Cardiac fibroblast (primary cell): ENCODE data around the gene MARCHF10.

ENCODE experiments used
- DNase-seq, 2 donors: peaks; one replicate each; pipeline versions ENCODE4 v3.0.0 to v3.0.0-alpha.2; 2010; ENCODE audit warnings: low read depth in 2 of 2
- H3K4me3 ChIP-seq, 2 donors: replicated peaks in 1 of 2; 1 replicate in 1 of 2; 2 replicates in 1 of 2; pipeline ENCODE4 v1.5.1; 2011; ENCODE audit warnings: low read depth in 2 of 2, low read length in 2 of 2, mild to moderate bottlenecking in 2 of 2, moderate library complexity in 1 of 2
- CTCF ChIP-seq: IDR thresholded peaks from one replicate; pipeline ENCODE4 v1.5.1; 2011; ENCODE audit warnings: low read depth, mild to moderate bottlenecking, low read length, inconsistent platforms

The MARCHF10 gene

GRCh38 chr17:62707425-62707739 is 100.7 kb downstream of the MARCHF10 start:
- DNase-seq, result no peak
- no peak overlapping the region for H3K4me3 ChIP-seq
- TF ChIP-seq CTCF, result no peak

GRCh38 chr17:62706598-62707424 is 101.3 kb downstream of the MARCHF10 start:
- H3K4me3 ChIP-seq, result no peak overlapping the region

GRCh38 chr17:62705778-62706597 is 102.1 kb downstream of the MARCHF10 start:
- H3K4me3 ChIP-seq, result peak overlapping the region in 1 of 2 donors; percentile 55
- DNase-seq, result peak; percentile 36 to 41
- TF ChIP-seq CTCF, result no peak

More at GRCh38 chr17:62706598-62707424, 101.3 kb downstream of the MARCHF10 start:
- no peak for TF ChIP-seq CTCF
- DNase-seq, result no peak

DNA sequence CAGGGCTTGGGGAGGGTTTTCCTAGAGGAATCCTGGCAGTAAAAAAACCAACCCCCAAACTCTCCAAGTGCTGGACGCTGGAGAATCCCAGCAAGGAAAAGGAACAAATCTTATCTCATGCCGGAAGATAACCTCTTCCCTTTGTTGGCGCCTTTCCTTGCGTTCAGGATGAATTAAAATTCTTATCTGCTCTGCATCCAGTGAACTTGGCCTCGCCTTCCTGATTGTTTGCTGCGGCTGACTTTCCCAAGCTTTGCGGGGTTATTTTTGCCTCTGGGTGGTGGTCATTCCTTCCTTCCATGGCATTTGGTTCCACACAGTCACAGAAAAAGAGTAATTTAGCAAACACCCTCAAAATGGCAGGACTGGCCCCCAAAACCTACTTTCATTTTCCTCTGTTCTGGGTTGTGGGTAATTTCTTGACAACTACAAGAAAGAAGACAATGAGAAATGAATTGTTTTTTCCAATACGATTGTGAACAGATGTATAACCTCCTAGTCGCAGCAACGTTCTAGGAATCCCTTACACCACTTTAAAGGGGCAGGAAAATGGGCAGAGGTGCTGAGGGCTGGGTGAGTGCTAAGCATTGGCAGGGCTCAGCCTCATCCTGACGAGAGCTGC is 102.8 kb downstream of the MARCHF10 start:
- H3K4me3 ChIP-seq, result peak overlapping the region; percentile 22 to 55
- no peak for TF ChIP-seq CTCF
- DNase-seq, result peak in 1 of 2 donors; percentile 39

DNA sequence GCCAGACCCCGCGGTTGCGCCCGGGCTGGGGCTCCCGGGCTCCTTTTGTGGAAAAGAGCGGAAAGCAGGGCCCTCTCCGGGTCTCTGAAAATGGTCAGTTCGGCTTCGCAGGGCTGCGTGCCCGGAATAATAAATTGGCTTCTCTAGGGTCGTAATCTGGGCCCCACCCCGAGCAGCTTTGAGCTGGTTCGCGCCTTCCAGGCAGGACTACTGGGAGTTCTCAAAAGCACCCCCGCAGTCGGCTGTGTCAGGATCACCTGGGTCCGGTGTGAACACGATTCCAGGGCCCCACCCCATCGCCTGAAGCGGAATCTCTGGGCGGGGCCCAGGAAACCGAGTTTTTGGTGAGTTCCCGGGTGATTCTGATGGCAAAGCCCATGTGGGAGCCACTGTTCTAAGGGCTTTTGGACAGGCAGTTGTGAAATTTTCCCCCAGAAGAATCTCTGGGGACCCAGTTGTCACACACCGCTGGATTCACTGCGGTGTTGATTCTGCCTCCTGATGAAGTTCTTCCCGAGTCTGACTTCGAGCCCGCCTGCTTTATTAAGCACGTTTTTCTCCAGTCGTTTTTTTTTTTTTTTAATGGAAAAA is 103.6 kb downstream of the MARCHF10 start:
- no peak for TF ChIP-seq CTCF
- H3K4me3 ChIP-seq, result peak overlapping the region; percentile 55 to 60
- DNase-seq, result peak in 1 of 2 donors; percentile 67

DNA sequence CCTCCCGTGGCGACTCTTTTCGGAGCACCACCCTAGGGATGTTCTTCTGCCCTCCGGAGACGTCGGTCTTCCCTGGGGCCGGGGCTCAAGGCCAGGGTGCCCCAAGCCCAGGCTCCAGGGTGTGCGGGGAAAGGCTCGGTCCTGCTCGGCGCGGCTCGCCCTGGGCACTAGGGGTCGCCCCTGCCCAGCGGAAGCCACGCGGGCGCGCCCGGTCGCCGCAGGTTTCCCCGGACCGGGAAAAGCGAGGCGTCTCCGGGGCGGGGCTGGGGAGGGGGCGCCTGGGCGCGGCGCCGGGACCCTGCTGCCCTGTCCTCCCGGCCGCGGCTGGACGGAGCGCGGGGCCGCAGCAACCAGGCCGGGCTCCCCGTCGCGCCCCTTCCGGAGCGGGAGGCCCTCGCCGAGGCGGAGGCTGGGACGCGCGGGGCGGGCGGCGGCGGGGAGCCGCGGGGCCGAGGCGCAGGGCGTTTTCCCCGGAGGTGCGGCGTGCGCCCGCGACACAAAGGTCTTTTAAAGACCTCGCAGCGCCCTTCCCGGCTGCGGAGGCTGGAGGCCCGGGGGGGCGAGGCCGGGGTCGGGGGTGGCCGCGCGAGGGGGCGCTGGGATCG is 104.2 kb downstream of the MARCHF10 start:
- peak; percentile 61 for TF ChIP-seq CTCF
- peak; percentile 56 to 65 for DNase-seq
- H3K4me3 ChIP-seq, result peak overlapping the region; percentile 55 to 60
